PC-9 (cell line): ENCODE results near the gene RPRML.

Source experiments
- CTCF ChIP-seq: fragments of 200-600 bp; sonication (generic); conservative IDR thresholded peaks from 2 replicates; pipeline ENCODE4 v1.6.1; 2017; ENCODE audit warnings: mixed run types, antibody characterized with exemption, mild to moderate bottlenecking, moderate library complexity
- EZH2 ChIP-seq: fragments of 200-600 bp; sonication (generic); IDR thresholded peaks from 2 replicates; pipeline ENCODE4 v1.8.0; 2017; ENCODE audit warnings: antibody characterized with exemption, low read depth

- TF ChIP-seq CTCF (no peak), EZH2 (no peak)
Measured at GRCh38 chr17:46949291-46950174, 29.5 kb downstream of the RPRML start.
